ENCODE measurements around the gene ALDH3B1. TPM values are rescaled to one million over a fixed set of nuclear protein-coding genes. Genes with fewer than 3 reads are reported as not detected.
A peak's percentile ranks its signal among the peaks of the same experiment; 100 is the strongest.

ALDH3B1 gene
- total and polyA plus RNA-seq, 9 of the 15 experiments (the other 6 are each of a cell fraction or from before 2014, with no cell fraction given), result 0.01 to 0.35 (median 0.07) TPM; not detected in 2

DNA sequence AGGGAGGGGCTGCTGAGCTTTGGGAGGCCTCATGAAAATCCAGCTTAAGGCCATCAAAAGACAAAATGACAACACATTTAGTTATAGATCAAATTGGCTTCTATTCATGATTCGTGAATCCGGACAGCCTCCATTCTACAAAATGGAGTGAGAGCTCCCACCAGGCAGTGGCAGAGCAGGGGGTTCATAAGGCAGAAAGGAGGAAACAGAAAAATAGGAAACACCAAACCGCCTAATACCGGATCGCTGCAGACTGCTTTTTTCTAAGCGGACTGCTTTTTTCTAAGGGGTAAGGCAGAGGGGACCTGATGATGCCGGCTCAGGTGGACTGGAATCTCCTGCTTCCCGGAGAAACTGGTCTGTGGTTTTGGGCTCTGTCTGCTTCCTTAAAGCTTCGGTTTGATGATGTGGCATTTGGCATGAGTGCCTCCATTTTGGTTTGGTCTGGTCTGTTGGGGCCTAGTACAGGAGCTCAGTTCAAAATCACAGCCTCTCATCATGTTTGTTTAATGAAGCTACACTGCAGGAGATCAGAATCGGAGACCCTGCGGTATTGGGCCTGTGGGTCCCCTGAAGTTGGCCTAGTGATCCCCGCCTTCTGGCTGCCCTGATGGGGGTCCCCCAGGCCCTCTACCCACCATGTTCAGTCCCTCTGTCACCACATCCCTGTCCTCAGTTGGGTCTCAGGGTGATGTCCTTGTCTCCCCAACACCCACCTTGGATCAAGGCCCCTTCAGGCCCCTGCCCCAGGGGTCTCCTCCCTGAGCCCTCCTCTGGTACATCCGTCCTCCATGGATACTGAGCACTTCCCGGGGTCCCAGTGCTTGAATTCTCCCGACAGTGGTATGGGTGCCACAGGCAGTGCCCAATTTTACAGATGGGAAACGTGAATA is 1.2 kb downstream of the ALDH3B1 start (continued):
- TF ChIP-seq, protein P1, sequence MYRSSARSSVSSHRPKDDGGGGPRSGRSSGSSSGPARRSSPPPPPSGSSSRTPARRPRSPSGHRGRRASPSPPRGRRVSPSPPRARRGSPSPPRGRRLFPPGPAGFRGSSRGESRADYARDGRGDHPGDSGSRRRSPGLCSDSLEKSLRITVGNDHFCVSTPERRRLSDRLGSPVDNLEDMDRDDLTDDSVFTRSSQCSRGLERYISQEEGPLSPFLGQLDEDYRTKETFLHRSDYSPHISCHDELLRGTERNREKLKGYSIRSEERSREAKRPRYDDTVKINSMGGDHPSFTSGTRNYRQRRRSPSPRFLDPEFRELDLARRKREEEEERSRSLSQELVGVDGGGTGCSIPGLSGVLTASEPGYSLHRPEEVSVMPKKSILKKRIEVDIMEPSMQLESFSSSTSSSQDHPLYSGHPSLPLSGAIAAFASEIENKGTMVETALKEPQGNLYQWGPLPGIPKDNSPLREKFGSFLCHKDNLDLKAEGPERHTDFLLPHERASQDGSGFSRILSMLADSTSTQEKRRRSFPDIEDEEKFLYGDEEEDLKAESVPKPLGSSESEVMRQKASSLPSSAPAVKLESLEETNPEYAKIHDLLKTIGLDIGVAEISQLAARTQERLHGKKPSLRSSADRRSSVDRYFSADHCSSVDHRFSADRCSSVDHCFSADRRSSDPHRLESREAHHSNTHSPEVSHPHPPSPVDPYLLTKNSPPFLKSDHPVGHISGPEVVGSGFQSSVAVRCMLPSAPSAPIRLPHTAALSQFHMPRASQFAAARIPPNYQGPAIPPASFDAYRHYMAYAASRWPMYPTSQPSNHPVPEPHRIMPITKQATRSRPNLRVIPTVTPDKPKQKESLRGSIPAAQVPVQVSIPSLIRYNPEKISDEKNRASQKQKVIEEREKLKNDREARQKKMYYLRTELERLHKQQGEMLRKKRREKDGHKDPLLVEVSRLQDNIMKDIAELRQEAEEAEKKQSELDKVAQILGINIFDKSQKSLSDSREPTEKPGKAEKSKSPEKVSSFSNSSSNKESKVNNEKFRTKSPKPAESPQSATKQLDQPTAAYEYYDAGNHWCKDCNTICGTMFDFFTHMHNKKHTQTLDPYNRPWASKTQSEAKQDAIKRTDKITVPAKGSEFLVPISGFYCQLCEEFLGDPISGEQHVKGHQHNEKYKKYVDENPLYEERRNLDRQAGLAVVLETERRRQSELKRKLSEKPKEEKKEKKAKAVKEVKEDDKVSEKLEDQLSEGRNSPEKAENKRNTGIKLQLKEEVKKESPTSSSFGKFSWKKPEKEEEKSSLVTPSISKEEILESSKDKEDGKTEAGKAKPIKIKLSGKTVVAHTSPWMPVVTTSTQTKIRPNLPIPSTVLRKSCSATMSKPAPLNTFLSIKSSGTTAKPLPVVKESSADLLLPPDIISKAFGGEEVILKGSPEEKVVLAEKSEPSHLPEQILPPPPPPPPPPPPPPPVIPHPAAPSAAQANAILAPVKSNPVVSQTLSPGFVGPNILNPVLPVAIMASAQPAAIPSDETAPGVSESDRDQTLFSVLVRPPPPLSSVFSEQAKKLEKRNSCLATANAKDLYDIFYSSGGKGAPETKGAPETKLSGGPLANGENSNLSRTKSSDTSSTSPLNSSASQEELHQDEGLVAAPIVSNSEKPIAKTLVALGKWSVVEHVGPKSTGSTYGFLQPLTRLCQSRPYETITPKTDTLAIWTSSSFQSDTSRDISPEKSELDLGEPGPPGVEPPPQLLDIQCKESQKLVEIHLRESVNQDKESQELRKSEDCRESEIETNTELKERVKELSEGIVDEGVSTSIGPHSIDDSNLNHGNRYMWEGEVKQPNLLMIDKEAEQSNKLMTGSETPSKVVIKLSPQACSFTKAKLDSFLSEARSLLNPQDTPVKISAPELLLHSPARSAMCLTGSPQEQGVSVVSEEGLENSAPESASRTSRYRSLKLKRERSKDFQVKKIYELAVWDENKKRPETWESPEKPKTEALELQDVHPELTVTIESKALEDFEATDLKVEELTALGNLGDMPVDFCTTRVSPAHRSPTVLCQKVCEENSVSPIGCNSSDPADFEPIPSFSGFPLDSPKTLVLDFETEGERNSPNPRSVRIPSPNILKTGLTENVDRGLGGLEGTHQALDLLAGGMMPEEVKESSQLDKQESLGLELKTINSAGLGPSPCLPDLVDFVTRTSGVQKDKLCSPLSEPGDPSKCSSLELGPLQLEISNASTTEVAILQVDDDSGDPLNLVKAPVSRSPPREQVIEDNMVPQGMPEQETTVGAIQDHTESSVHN (IDR thresholded peaks at IDR 0.05; ENCODE audit: borderline replicate concordance in 1 of 2, low read depth in 1 of 2), result no peak
- TF ChIP-seq RHOXF2B (CRISPR knock-in tag; conservative IDR thresholded peaks at IDR 0.05) (no peak), PTTG1 (tag; IDR thresholded peaks at IDR 0.05; ENCODE audit: low read depth) (peak; percentile 87), ETV5 (CRISPR knock-in tag; IDR thresholded peaks at IDR 0.05; ENCODE audit: low read depth) (no peak), ZNF253 (CRISPR knock-in tag; conservative IDR thresholded peaks at IDR 0.05) (no peak), TCF7L2 (IDR thresholded peaks at IDR 0.05; ENCODE audit: low read depth, low read length) (no peak), ZSCAN32 (CRISPR knock-in tag; IDR thresholded peaks at IDR 0.05) (no peak), NFXL1 (CRISPR knock-in tag; IDR thresholded peaks at IDR 0.05) (0 out of 2 replicates have a peak, but pooled peaks have one; percentile 59), ZNF589 (CRISPR knock-in tag; IDR thresholded peaks at IDR 0.05; ENCODE audit: low read depth) (no peak), ZNF354B (CRISPR knock-in tag; IDR thresholded peaks at IDR 0.05) (peak; percentile 51; the same call in 1 of the 2 replicates), XRCC5 (IDR thresholded peaks at IDR 0.05; ENCODE audit: low read depth, low read length) (no peak), ZNF224 (CRISPR knock-in tag; IDR thresholded peaks at IDR 0.05) (no peak), BCL6 (CRISPR knock-in tag; IDR thresholded peaks at IDR 0.05) (0 out of 2 replicates have a peak, but pooled peaks have one; percentile 67), ZNF133 (CRISPR knock-in tag; IDR thresholded peaks at IDR 0.05) (no peak), SRSF3 (IDR thresholded peaks at IDR 0.05; ENCODE audit: insufficient read depth, low read length) (no peak)
- TF ChIP-seq, protein P2, sequence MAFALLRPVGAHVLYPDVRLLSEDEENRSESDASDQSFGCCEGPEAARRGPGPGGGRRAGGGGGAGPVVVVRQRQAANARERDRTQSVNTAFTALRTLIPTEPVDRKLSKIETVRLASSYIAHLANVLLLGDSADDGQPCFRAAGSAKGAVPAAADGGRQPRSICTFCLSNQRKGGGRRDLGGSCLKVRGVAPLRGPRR (CRISPR knock-in tag; IDR thresholded peaks at IDR 0.05), result no peak
- TF ChIP-seq, protein P3, sequence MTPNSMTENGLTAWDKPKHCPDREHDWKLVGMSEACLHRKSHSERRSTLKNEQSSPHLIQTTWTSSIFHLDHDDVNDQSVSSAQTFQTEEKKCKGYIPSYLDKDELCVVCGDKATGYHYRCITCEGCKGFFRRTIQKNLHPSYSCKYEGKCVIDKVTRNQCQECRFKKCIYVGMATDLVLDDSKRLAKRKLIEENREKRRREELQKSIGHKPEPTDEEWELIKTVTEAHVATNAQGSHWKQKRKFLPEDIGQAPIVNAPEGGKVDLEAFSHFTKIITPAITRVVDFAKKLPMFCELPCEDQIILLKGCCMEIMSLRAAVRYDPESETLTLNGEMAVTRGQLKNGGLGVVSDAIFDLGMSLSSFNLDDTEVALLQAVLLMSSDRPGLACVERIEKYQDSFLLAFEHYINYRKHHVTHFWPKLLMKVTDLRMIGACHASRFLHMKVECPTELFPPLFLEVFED (CRISPR knock-in tag; conservative IDR thresholded peaks at IDR 0.05), result no peak

All from K562 (cell line).